Measurements from ENCODE around the gene CRBN. TPM values are rescaled to one million over a fixed set of nuclear protein-coding genes. Genes with fewer than 3 reads are reported as not detected.

The CRBN gene
- total and polyA plus RNA-seq, 2 of the 13 experiments (the other 11 are each of a cell fraction or from before 2014, with no cell fraction given): 30.8 to 36.1 TPM

DNA sequence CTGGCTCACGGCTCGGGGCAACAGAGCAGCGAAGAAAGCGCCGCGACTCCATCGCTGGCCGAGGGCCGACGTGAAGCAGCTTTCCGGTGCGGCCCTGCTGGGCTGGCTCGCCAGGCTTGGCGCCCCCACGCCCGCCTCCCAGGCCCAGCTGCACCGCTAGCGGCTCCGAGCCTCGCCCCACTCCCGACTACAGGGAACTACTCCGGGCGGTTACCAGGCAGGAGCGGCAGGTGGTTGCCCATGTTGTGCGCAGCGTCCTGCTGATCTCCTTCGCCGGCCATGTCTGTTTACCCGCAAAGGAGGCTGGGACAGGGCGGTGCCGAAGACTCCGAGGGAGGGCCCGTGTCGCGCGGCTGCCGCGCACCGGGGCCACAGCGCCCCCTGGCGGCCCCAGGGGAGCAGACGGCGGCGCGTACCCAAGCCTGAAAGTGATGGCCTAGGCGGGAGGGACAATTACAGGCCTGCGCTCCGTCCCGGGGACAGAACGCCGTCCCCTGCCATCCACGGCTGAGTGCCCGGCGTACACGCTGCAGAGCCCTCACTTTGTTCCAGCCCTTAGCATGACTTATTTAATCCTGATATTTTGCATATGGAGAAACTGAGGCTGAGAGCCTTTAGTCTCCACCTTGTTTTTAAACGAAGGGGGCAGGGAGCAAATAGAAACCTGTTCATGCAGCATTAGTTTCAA, at the start of gene CRBN (continued):
- TF ChIP-seq THAP8 (CRISPR knock-in tag; IDR thresholded peaks at IDR 0.05; ENCODE audit: borderline replicate concordance) (no peak; the same call in 1 of the 2 replicates), NRL (CRISPR knock-in tag; IDR thresholded peaks at IDR 0.05; ENCODE audit: borderline replicate concordance) (peak; percentile 76; the same call in 1 of the 2 replicates), ZNF335 (CRISPR knock-in tag; IDR thresholded peaks at IDR 0.05) (no peak), AGO2 (optimal IDR thresholded peaks at IDR 0.05; ENCODE audit: low read depth, low read length) (peak; percentile 77), ZNF605 (CRISPR knock-in tag; IDR thresholded peaks at IDR 0.05) (peak; percentile 56; the same call in 1 of the 2 replicates), TBP (CRISPR knock-in tag; IDR thresholded peaks at IDR 0.05) (peak; percentile 66; the same call in 1 of the 2 replicates), POGZ (CRISPR knock-in tag; IDR thresholded peaks at IDR 0.05) (peak; percentile 99), CEBPB (IDR thresholded peaks at IDR 0.05; ENCODE audit: borderline replicate concordance, low read depth, low read length) (no peak), PRPF4 (IDR thresholded peaks at IDR 0.05; ENCODE audit: low read depth, low read length, poor library complexity, severe bottlenecking) (no peak), ZNF513 (CRISPR knock-in tag; conservative IDR thresholded peaks at IDR 0.05) (peak; percentile 56; the same call in 1 of the 2 replicates), POLR2G (IDR thresholded peaks at IDR 0.05; ENCODE audit: low read depth, low read length) (peak; percentile 91), PATZ1 (CRISPR knock-in tag; IDR thresholded peaks at IDR 0.05) (no peak), IRX3 (CRISPR knock-in tag; IDR thresholded peaks at IDR 0.05; ENCODE audit: borderline replicate concordance, low read depth) (no peak), SATB2 (CRISPR knock-in tag; IDR thresholded peaks at IDR 0.05) (no peak), ZNF800 (CRISPR knock-in tag; IDR thresholded peaks at IDR 0.05) (peak; percentile 78; the same call in 1 of the 2 replicates), ADNP (CRISPR knock-in tag; IDR thresholded peaks at IDR 0.05) (no peak), ZKSCAN8 (CRISPR knock-in tag; IDR thresholded peaks at IDR 0.05; ENCODE audit: borderline replicate concordance) (peak; percentile 56; the same call in 1 of the 2 replicates), NFE2 (CRISPR knock-in tag; IDR thresholded peaks at IDR 0.05) (no peak), TFAP4 (IDR thresholded peaks at IDR 0.05; ENCODE audit: borderline replicate concordance, low read depth) (0 out of 2 replicates have a peak, but pooled peaks have one; percentile 31), FOXA3 (CRISPR knock-in tag; IDR thresholded peaks at IDR 0.05) (peak; percentile 87), JUND (CRISPR knock-in tag; IDR thresholded peaks at IDR 0.05) (no peak), TAF1 (CRISPR knock-in tag; IDR thresholded peaks at IDR 0.05) (peak; percentile 90), TCF7 (IDR thresholded peaks at IDR 0.05; ENCODE audit: low read depth) (no peak)

Measured in HepG2 (cell line).